IPS-NIHi7 (cell line): ENCODE data around the gene CPT2.

Experiments
- DNase-seq: peaks from one replicate; pipeline ENCODE4 v3.0.0; 2012; ENCODE audit warnings: mixed read lengths; ENCODE audit errors: extremely low spot score

CPT2 gene

DNA sequence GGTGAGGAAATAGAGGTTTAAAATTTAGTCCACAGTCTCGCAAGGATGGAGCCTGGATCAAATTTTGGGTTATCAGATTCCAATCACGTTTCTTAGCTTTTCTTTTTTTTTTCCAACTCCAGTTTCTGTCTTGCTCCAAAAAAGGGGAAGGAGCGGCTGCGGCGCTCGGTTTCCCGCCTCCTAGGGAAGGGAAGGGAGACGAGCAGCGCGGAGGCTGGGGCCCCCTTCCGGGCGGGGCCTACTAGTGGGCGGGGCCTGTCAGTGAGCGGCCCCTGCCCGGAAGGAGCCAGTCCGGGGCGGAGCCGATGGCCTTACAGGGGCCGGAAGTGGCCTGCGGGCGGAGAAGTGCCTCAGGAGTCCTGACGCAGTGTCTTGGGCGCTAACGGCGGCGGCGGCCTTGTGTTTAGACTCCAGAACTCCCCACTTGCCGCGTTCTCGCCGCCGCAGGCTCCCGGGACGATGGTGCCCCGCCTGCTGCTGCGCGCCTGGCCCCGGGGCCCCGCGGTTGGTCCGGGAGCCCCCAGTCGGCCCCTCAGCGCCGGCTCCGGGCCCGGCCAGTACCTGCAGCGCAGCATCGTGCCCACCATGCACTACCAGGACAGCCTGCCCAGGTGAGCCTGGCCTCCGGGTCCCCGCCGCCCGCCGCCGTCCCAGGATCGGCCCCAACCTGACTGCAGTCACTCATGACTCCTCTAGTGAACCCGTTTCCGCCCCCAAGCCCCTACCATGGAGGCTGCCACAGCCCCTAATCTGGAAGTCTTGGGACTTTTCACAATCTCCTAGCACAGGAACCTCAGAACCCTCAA lies at the start of gene CPT2:
CPT2 (plus strand) TSS at position 340 of the 806 bp plus-strand sequence; CDS start at position 460, 120 bp downstream.
- peak; percentile 100 for DNase-seq

DNA sequence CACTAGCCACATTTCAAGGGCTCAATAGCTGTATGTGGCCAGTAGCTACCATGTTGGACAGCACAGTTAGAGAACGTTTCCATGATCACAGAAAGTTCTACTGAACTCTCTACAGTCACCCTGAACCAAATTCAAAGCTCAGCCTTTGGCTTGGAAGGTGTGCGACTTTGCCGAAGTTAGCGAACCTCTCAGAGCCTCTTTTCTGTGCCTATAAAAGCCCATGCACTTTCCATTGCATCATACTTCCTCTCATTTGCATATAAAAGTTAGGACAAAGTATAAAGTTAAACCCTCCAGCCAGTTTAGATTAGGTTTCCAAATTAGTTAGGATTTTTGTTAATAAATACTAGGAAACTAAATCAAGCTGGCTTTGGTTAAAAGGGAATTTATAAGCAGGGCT lies 49.5 kb upstream of the CPT2 start:
- no peak for DNase-seq

GRCh38 chr1:53148123-53148522 lies 48.5 kb upstream of the CPT2 start:
- no peak for DNase-seq

DNA sequence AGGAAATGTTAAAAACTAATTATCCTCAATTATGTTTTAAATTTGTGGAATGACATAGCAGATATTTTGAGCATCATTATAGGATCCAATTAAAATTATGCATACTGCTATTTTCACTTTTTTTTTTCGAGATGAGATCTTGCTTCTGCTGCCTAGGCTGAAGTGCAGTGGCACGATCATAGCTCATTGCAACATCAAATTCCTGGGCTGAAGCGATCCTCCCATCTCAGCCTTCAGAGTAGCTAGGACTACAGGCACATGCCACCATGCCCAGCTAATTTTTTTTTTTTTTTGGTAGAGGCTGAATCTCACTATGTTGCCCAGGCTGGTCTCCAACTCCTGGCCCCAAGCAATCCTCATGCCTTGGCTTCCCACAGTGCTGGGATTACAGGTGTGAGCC lies 42.9 kb upstream of the CPT2 start:
- no peak for DNase-seq

GRCh38 chr1:53154859-53155438 lies 41.7 kb upstream of the CPT2 start:
- DNase-seq: no peak

- no peak for DNase-seq
These were observed 41.1 kb upstream of the CPT2 start for GRCh38 chr1:53155534-53155933.

DNA sequence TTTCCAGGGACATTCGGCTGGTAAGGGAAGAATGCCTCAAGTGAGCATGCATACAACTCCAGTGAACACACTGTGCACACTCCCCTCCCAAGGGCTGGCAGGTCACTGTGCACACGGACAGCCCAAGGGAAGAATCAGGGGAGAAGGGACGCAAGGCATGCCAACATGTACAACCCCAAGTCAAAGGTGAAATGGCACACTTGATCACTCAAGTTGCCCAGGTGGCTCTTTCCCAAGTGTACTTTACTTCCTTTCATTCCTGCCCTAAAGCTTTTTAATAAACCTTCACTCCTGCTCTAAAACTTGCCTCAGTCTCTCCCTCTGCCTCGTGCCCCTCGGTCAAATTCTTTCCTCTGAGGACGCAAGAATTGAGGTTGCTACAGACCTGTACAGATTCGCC lies 40.7 kb upstream of the CPT2 start:
- no peak for DNase-seq

DNA sequence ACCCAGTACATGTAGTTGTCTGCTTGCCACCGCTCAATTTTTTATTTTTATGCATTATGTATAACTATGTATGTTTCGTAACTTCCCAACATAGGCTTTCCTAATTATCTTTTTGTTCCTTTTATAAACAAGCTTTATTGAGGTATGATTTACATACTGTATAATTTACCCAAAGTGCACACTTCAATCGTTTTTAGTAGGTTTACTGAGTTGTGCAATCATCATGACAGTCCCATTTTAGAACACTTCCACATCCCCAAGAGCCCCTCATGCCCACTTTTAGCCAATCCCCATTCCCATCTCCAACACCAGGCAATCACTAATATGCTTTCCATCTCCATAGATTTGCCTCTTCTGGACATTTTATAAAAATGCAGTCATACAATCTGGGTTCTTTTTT lies 39.8 kb upstream of the CPT2 start:
- no peak for DNase-seq

- DNase-seq: no peak
These were observed 37.7 kb upstream of the CPT2 start for GRCh38 chr1:53158900-53159299.

DNA sequence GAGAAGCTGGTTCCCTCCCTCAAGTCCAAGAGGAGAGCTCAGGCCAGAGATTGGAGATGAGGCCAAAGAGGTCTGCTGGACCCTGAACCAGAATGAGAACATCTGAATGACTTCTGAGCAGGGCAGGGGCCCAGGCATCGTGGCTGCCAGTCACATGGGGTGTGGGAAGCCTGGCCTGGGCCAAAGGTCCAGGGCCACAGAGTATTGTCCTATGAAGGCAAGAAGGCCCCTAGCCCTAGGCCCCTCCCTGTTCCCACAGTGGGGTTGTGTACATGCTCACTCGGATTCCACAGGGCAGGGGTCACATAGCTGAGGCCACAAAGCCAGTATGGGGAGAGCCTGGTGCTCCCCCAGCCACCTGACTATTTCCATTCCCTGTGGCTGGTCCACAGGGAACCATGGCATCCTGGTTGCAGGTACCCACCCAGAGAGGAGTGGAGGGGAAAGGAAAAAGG lies 35.7 kb upstream of the CPT2 start:
- DNase-seq: no peak

- DNase-seq: no peak
These were observed 34.0 kb upstream of the CPT2 start for GRCh38 chr1:53162621-53163020.

GRCh38 chr1:53163291-53163768 lies 33.3 kb upstream of the CPT2 start:
- no peak for DNase-seq

GRCh38 chr1:53165408-53165961 lies 31.1 kb upstream of the CPT2 start:
- no peak for DNase-seq

- no peak for DNase-seq
These were observed 30.3 kb upstream of the CPT2 start for GRCh38 chr1:53166366-53166765.

GRCh38 chr1:53166912-53167311 lies 29.7 kb upstream of the CPT2 start:
- no peak for DNase-seq

- DNase-seq: peak; percentile 44
These were observed 24.0 kb upstream of the CPT2 start for GRCh38 chr1:53172426-53173128.

GRCh38 chr1:53174971-53175913 lies 21.4 kb upstream of the CPT2 start:
- no peak for DNase-seq

DNA sequence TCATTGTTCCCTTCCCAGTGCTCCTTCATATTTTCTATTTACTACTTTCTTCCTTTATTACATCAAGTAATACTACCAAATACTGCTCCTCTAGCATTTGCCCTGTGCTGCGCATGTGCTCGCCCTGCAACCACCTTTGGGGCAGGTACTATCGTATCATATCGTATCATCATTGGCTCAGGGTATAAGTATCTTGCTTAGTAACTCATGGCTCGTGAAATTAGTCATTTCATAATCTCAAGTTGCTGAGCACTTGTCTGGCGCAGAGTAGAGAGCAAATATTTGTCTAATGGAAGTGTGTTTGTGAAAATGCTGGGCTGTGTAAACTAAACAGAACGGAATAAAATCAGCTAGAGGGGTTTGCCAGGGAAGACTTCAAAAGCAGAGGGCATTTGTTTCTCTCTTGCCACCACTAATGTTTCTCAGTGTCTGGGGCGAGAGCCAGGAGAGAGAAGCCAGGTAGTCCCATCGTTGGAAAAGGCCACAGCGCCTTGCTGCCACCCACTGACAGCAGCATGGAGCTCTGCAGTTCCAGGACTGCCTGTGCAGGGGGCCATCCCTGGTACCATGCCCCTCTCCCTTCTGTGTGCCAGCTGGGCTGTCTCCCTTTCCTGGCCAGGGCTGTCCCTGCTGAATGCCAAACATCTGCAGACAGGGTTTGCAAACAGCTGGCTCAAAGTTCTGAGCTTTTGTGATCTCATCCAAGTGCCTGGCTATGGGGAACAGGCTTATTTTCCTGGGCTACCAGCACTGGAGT lies 20.0 kb upstream of the CPT2 start:
- DNase-seq: no peak

DNA sequence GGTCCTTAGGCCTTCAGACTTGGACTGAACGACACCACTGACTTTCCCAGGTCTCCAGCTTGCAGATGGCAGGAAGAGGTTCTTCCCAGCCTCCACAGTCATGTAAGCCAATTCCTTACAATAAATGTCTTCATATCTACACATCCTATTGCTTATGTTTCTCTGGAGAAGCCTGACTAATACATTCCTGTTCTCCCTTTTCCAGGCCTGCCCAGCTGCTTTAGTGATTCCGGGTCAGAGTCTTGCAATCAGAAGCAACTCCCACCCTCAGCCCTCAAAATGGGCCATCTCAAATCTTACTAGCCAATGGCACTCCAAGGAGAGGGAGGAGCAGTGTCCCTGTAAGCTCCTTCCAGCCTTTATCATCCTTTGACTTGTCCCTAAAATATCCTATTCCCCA lies 16.4 kb upstream of the CPT2 start:
- no peak for DNase-seq

DNA sequence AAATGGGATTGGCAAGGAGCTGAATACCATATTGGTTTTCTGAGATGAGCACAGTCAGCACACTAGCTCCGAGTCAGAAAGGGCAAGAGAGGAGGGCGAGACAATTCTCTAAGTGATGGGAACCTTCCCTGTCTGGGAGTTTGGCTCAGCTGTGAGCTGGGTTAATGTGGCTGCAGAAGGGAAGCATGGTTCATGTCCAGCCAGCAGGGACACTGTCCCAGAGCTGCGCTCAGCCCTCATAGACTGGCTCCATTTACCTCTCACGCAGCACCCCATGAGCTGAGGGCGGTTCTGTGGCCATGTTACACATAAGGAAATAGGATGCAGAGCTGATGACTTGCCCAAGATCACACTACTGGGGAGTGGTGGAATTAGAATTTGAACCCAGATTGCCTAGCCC lies 15.7 kb upstream of the CPT2 start:
- DNase-seq: no peak
